ENCODE measurements around the gene THEM4.

Gene THEM4

DNA sequence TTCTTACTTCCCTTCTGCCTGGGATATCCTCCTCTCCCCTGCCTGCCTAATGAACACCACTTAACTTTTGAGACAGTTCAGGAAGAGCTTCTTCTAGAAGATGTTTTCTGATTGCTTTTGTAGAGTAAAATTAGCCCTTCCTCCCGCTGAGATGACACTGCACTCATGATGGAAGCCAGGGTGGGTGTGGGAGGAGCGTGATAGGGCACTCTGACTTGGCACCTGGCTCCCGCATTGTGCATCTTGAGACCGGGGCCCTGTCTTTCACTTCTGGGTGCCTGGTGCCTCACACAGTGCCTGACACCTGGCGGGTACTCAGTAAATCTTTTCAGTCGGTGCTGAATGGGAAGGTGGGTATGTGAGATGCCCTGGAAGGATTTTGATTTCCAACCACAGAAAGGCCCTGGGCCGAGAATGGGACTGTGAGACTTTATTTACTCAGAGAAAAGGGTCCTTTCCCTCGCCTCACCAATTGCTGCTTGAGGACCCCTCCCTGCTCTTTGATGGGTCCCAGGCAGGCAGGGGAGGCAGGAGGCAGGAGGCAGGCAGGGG lies 62.5 kb downstream of the THEM4 start:
- TF ChIP-seq POLR2A (IDR thresholded peaks at IDR 0.05; ENCODE audit: extremely low read depth, insufficient read length) (no peak), MYC (IDR thresholded peaks at IDR 0.05; ENCODE audit: low read depth, low read length) (no peak)
- TF ChIP-seq, protein P1, sequence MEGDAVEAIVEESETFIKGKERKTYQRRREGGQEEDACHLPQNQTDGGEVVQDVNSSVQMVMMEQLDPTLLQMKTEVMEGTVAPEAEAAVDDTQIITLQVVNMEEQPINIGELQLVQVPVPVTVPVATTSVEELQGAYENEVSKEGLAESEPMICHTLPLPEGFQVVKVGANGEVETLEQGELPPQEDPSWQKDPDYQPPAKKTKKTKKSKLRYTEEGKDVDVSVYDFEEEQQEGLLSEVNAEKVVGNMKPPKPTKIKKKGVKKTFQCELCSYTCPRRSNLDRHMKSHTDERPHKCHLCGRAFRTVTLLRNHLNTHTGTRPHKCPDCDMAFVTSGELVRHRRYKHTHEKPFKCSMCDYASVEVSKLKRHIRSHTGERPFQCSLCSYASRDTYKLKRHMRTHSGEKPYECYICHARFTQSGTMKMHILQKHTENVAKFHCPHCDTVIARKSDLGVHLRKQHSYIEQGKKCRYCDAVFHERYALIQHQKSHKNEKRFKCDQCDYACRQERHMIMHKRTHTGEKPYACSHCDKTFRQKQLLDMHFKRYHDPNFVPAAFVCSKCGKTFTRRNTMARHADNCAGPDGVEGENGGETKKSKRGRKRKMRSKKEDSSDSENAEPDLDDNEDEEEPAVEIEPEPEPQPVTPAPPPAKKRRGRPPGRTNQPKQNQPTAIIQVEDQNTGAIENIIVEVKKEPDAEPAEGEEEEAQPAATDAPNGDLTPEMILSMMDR (IDR thresholded peaks at IDR 0.05; ENCODE audit: low read depth, low read length), result no peak
- TF ChIP-seq, protein P2, sequence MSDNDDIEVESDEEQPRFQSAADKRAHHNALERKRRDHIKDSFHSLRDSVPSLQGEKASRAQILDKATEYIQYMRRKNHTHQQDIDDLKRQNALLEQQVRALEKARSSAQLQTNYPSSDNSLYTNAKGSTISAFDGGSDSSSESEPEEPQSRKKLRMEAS (IDR thresholded peaks at IDR 0.05; ENCODE audit: low read depth, low read length), result no peak
- DNase-seq (ENCODE audit: low read depth), result no peak
- no peak overlapping the region for H3K4me3 ChIP-seq (ENCODE audit: low read depth, low read length)

DNA sequence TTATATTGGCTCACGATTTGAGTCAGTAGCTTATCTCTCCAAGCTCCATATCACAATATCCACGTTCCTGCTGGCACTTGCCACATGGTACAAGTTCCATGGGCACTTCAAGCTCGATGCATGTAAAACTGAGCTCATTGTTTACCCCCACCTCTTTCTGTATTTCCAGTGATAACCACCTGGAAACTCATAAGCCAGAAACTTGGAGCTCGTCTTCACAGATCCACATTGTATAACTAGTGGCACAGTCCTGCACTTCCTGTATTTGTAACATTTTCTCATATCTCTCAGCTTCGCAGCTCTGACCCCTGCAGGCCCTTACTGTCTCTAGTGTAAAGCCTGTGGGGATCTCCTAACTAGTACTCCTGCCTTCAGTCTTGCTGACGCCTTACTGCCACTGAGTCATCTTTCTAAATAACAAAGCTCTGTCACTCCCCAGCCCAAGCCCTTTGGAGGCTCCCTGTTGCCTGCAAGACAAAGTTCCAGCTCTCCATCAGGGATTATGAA lies 63.2 kb downstream of the THEM4 start:
- DNase-seq (ENCODE audit: low read depth), result peak; percentile 55
- no peak for TF ChIP-seq POLR2A (IDR thresholded peaks at IDR 0.05; ENCODE audit: extremely low read depth, insufficient read length)
- TF ChIP-seq, protein P1 (IDR thresholded peaks at IDR 0.05; ENCODE audit: low read depth, low read length), result no peak
- TF ChIP-seq MYC (IDR thresholded peaks at IDR 0.05; ENCODE audit: low read depth, low read length), result no peak
- TF ChIP-seq, protein P2 (IDR thresholded peaks at IDR 0.05; ENCODE audit: low read depth, low read length), result no peak; the same call in 1 of the 2 replicates
- H3K4me3 ChIP-seq (ENCODE audit: low read depth, low read length), result no peak overlapping the region

DNA sequence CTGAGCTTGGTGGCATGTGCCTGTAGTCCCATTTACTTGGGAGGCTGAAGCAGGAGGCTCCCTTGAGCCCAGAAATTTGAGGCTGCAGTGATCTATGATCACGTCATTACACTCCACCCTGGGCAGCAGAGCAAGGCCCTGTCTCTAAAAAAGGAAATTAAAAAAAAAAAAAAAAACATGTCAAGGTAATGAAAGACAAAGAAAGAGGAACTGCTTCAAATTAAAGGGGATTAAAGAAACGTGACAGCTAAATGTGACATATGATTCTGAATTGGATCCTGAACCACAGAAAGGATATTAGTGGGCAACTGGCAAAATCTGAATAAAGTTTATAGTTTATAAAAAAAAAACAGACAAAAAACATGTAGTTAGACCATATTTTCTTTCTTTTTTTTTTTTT lies 65.9 kb downstream of the THEM4 start:
- DNase-seq (ENCODE audit: low read depth), result no peak
- no peak for TF ChIP-seq POLR2A (IDR thresholded peaks at IDR 0.05; ENCODE audit: extremely low read depth, insufficient read length)
- TF ChIP-seq, protein P1 (IDR thresholded peaks at IDR 0.05; ENCODE audit: low read depth, low read length), result no peak
- no peak for TF ChIP-seq MYC (IDR thresholded peaks at IDR 0.05; ENCODE audit: low read depth, low read length)
- no peak overlapping the region for H3K4me3 ChIP-seq (ENCODE audit: low read depth, low read length)

DNA sequence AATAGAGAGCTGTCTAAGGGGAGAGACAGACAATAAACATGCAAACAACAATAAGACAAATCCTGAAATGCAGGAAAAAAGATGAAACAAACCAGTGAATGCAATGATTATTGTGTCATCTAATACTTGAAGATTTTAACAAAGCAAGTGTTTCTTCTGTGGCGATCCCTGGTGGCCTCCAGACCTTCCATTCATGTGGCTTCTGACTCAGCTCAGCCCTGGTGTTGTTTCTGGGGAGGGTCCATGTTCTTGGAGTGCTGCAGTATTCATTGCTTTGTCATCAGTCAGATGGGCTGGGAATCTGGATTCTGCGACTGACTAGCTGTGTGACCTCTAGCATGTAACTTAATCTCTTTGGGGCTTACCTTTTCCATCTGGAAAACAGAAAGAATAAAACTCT lies 68.2 kb downstream of the THEM4 start:
- DNase-seq (ENCODE audit: low read depth), result no peak
- TF ChIP-seq, protein P1 (IDR thresholded peaks at IDR 0.05; ENCODE audit: low read depth, low read length), result no peak
- TF ChIP-seq MYC (IDR thresholded peaks at IDR 0.05; ENCODE audit: low read depth, low read length) (no peak), POLR2A (IDR thresholded peaks at IDR 0.05; ENCODE audit: extremely low read depth, insufficient read length) (no peak)
- TF ChIP-seq, protein P2 (IDR thresholded peaks at IDR 0.05; ENCODE audit: low read depth, low read length), result no peak
- H3K4me3 ChIP-seq (ENCODE audit: low read depth, low read length), result no peak overlapping the region

- no peak for DNase-seq (ENCODE audit: low read depth)
- TF ChIP-seq MYC (IDR thresholded peaks at IDR 0.05; ENCODE audit: low read depth, low read length), result no peak
- TF ChIP-seq, protein P2 (IDR thresholded peaks at IDR 0.05; ENCODE audit: low read depth, low read length), result no peak
- TF ChIP-seq, protein P1 (IDR thresholded peaks at IDR 0.05; ENCODE audit: low read depth, low read length), result no peak
- no peak for TF ChIP-seq POLR2A (IDR thresholded peaks at IDR 0.05; ENCODE audit: extremely low read depth, insufficient read length)
- no peak overlapping the region for H3K4me3 ChIP-seq (ENCODE audit: low read depth, low read length)
Measured at GRCh38 chr1:151840421-151840820, 68.9 kb downstream of the THEM4 start.
